ENCODE data around the gene C7orf33. TPM values are rescaled to one million over a fixed set of nuclear protein-coding genes. Genes with fewer than 3 reads are reported as not detected.

C7orf33 gene
- total and polyA plus RNA-seq, 9 of the 15 experiments (the other 6 are each of a cell fraction or from before 2014, with no cell fraction given), result 0.04 TPM; not detected in 8

DNA sequence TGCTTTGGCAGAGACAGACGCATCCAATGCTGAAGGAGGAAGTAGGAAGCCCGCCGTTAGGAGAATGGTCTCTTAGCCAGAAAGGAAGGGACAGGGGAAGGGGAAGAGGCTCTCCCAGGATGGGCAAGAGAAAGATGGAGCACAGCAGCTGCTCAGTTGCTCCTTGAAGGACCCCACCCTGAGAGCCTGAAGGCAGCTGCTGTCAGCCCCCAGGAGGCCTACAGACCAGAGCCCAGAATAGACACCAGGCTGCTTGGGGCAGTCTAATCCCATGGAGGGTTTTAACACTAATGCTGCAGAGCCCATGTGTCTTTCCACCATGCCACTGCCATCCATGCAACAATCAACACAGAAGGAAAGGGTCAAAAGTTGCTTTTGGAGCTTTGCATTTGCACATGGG is 3.5 kb upstream of the C7orf33 start:
- H3K9ac ChIP-seq (ENCODE audit: insufficient read depth in 1 of 2, low read depth in 2 of 2, low read length in 2 of 2), result no peak overlapping the region
- no peaks in the 10 kb centered on the region for H3K36me3 ChIP-seq (ENCODE audit: control insufficient read depth, insufficient read depth, low read length)
- no peak overlapping the region for H3K4me3 ChIP-seq
- no peaks in the 10 kb centered on the region for H3K9me1 ChIP-seq (ENCODE audit: control insufficient read depth, insufficient read depth, low read length)
- no peak overlapping the region for H2AFZ ChIP-seq (ENCODE audit: low read depth, low read length)
- H3K9me3 ChIP-seq (replicated peaks; ENCODE audit: control insufficient read depth, insufficient read depth, low read depth, low read length), result no peaks in the 10 kb centered on the region
- BruUV-seq (replicated peaks), result no TSS peak
- WGBS (ENCODE audit: insufficient coverage, low coverage, missing lambda C conversion rate), result 2% methylated on average over 3 of the region's 3 CpGs
- no peak overlapping the region for H3K27ac ChIP-seq (ENCODE audit: extremely low read depth, low read depth, low read length)
- intact Hi-C loops (cut with micrococcal nuclease) (no loop called here), in situ Hi-C loops (cut with MboI) (loop anchor here (25.0 kb wide), 1 partner anchor 375 kb away; no protein-coding TSS in a partner anchor)
- no peaks in the 10 kb centered on the region for H3K79me2 ChIP-seq (ENCODE audit: control insufficient read depth, insufficient read depth, low read length)
- no peak overlapping the region for H3K4me2 ChIP-seq (ENCODE audit: insufficient read depth, low read length)
- DNase-seq (ENCODE audit: extremely low read depth in 1 of 4, low spot score in 3 of 4) (no peak), FAIRE-seq (no peak), ATAC-seq (no peak)
- CTCF ChIA-PET (ENCODE audit: low intra/inter-chr PET ratio), result no interaction called here
- no peaks in the 10 kb centered on the region for H3K4me1 ChIP-seq (replicated peaks in 1 of 2; ENCODE audit: control insufficient read depth in 2 of 2, insufficient read depth in 2 of 2, low read length in 2 of 2)
- POLR2A ChIA-PET, result interaction anchor here (0.6 kb wide), 1 partner anchor 1285 kb away, joined by 3 read pairs; no protein-coding TSS in a partner anchor
- peaks cover 31 to 58% of the 10 kb centered on the region in 2 experiments; a peak in 4 of 5 replicates for H3K27me3 ChIP-seq (ENCODE audit: control insufficient read depth in 2 of 2, insufficient read depth in 2 of 2, low read length in 2 of 2)
- no peaks in the 10 kb centered on the region for H4K20me1 ChIP-seq (replicated peaks; ENCODE audit: control insufficient read depth, insufficient read depth, low read length)
- TF ChIP-seq ELF2 (CRISPR knock-in tag; IDR thresholded peaks at IDR 0.05) (no peak), ADNP (tag; IDR thresholded peaks at IDR 0.05) (no peak), MECOM (CRISPR knock-in tag; IDR thresholded peaks at IDR 0.05) (no peak), ZNF263 (CRISPR knock-in tag; IDR thresholded peaks at IDR 0.05; ENCODE audit: borderline replicate concordance) (no peak), ZKSCAN3 (CRISPR knock-in tag; IDR thresholded peaks at IDR 0.05) (no peak), FOXJ2 (tag; IDR thresholded peaks at IDR 0.05) (no peak), SREBF2 (CRISPR knock-in tag; IDR thresholded peaks at IDR 0.05) (no peak), ERF (CRISPR knock-in tag; IDR thresholded peaks at IDR 0.05) (no peak), POLR2B (IDR thresholded peaks at IDR 0.05; ENCODE audit: low read depth, partially characterized antibody) (no peak), MEF2A (IDR thresholded peaks at IDR 0.05; ENCODE audit: control insufficient read depth, low read depth, low read length) (no peak), NR4A1 (CRISPR knock-in tag; IDR thresholded peaks at IDR 0.05) (no peak), NR4A1 (tag; IDR thresholded peaks at IDR 0.05) (no peak), RHOXF2B (CRISPR knock-in tag; conservative IDR thresholded peaks at IDR 0.05) (no peak)
- TF ChIP-seq, protein P1, sequence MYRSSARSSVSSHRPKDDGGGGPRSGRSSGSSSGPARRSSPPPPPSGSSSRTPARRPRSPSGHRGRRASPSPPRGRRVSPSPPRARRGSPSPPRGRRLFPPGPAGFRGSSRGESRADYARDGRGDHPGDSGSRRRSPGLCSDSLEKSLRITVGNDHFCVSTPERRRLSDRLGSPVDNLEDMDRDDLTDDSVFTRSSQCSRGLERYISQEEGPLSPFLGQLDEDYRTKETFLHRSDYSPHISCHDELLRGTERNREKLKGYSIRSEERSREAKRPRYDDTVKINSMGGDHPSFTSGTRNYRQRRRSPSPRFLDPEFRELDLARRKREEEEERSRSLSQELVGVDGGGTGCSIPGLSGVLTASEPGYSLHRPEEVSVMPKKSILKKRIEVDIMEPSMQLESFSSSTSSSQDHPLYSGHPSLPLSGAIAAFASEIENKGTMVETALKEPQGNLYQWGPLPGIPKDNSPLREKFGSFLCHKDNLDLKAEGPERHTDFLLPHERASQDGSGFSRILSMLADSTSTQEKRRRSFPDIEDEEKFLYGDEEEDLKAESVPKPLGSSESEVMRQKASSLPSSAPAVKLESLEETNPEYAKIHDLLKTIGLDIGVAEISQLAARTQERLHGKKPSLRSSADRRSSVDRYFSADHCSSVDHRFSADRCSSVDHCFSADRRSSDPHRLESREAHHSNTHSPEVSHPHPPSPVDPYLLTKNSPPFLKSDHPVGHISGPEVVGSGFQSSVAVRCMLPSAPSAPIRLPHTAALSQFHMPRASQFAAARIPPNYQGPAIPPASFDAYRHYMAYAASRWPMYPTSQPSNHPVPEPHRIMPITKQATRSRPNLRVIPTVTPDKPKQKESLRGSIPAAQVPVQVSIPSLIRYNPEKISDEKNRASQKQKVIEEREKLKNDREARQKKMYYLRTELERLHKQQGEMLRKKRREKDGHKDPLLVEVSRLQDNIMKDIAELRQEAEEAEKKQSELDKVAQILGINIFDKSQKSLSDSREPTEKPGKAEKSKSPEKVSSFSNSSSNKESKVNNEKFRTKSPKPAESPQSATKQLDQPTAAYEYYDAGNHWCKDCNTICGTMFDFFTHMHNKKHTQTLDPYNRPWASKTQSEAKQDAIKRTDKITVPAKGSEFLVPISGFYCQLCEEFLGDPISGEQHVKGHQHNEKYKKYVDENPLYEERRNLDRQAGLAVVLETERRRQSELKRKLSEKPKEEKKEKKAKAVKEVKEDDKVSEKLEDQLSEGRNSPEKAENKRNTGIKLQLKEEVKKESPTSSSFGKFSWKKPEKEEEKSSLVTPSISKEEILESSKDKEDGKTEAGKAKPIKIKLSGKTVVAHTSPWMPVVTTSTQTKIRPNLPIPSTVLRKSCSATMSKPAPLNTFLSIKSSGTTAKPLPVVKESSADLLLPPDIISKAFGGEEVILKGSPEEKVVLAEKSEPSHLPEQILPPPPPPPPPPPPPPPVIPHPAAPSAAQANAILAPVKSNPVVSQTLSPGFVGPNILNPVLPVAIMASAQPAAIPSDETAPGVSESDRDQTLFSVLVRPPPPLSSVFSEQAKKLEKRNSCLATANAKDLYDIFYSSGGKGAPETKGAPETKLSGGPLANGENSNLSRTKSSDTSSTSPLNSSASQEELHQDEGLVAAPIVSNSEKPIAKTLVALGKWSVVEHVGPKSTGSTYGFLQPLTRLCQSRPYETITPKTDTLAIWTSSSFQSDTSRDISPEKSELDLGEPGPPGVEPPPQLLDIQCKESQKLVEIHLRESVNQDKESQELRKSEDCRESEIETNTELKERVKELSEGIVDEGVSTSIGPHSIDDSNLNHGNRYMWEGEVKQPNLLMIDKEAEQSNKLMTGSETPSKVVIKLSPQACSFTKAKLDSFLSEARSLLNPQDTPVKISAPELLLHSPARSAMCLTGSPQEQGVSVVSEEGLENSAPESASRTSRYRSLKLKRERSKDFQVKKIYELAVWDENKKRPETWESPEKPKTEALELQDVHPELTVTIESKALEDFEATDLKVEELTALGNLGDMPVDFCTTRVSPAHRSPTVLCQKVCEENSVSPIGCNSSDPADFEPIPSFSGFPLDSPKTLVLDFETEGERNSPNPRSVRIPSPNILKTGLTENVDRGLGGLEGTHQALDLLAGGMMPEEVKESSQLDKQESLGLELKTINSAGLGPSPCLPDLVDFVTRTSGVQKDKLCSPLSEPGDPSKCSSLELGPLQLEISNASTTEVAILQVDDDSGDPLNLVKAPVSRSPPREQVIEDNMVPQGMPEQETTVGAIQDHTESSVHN (IDR thresholded peaks at IDR 0.05; ENCODE audit: borderline replicate concordance in 1 of 2, low read depth in 1 of 2), result no peak
